H1 (cell line): ENCODE measurements around the gene CCR1. TPM values are rescaled to one million over a fixed set of nuclear protein-coding genes. Genes with fewer than 3 reads are reported as not detected.
A peak's percentile ranks its signal among the peaks of the same experiment; 100 is the strongest.

ENCODE experiments used
- CTCF ChIA-PET: fragments of 300-600 bp; sonication (Branson Sonifier 250); formaldehyde crosslinking; loops from one replicate; lab custom pipeline; 2021; ENCODE audit not compliant: partially characterized antibody; lab: Charles Lee
- POLR2A ChIA-PET: fragments of 300-600 bp; sonication (Branson Sonifier 250); formaldehyde crosslinking; loops from one replicate; lab custom pipeline; 2021; ENCODE audit warnings: inconsistent platforms; ENCODE audit not compliant: partially characterized antibody; lab: Charles Lee
- DNase-seq, 2 experiments: peaks; one replicate each; pipeline versions ENCODE4 v3.0.0 to v3.0.0-alpha.2; 2010 to 2022; ENCODE audit warnings: low spot score in 2 of 2, low read depth in 1 of 2, mixed read lengths in 1 of 2
- FAIRE-seq: peaks from 2 replicates; lab custom pipeline; 2011; peaks lifted over from hg19 to GRCh38; lab: Jason Lieb, UNC
- H2AFZ ChIP-seq: 2 replicates; pipeline ENCODE4 v1.8.1; 2012; ENCODE audit warnings: low read length, inconsistent platforms
- H2AK5ac ChIP-seq: 2 replicates; pipeline ENCODE4 v1.6.1; 2013; ENCODE audit warnings: low read depth, low read length
- H2BK120ac ChIP-seq: replicated peaks from 2 replicates; pipeline ENCODE3; 2013; ENCODE audit warnings: low read depth, low read length, inconsistent platforms
- H2BK12ac ChIP-seq: 2 replicates; pipeline ENCODE4 v1.6.1; 2013; ENCODE audit warnings: low read depth, low read length
- H2BK15ac ChIP-seq: 2 replicates; pipeline ENCODE4 v1.6.1; 2013; ENCODE audit warnings: low read length
- H2BK20ac ChIP-seq: 2 replicates; pipeline ENCODE4 v1.6.1; 2013; ENCODE audit warnings: low read length
- H2BK5ac ChIP-seq: 2 replicates; pipeline ENCODE4 v1.6.1; 2013; ENCODE audit warnings: low read depth, low read length
- H3K14ac ChIP-seq: 2 replicates; pipeline ENCODE4 v1.6.1; 2013; ENCODE audit warnings: inconsistent platforms; ENCODE audit not compliant: insufficient read length
- H3K18ac ChIP-seq: 2 replicates; pipeline ENCODE4 v1.6.1; 2013; ENCODE audit warnings: low read length; ENCODE audit errors: extremely low read depth
- H3K23ac ChIP-seq: 2 replicates; pipeline ENCODE4 v1.6.1; 2013; ENCODE audit warnings: inconsistent platforms; ENCODE audit not compliant: insufficient read length
- H3K23me2 ChIP-seq: 2 replicates; pipeline ENCODE4 v1.6.1; 2013; ENCODE audit warnings: low read depth, low read length
- H3K27ac ChIP-seq: 2 replicates; pipeline ENCODE4 v1.6.1; 2011; ENCODE audit warnings: low read depth, low read length, inconsistent platforms
- H3K27me3 ChIP-seq, 4 experiments: replicated peaks in 1 of 4; 1 replicate in 1 of 4; 2 replicates in 3 of 4; pipeline versions ENCODE4 v1.6.1 to v1.8.1; 2011 to 2013; ENCODE audit warnings: low read length in 3 of 4, mild to moderate bottlenecking in 3 of 4, inconsistent platforms in 2 of 4, mixed read lengths in 2 of 4, moderate library complexity in 1 of 4; ENCODE audit not compliant: control insufficient read depth in 3 of 4, insufficient read depth in 3 of 4; ENCODE audit errors: extremely low read depth in 1 of 4
- H3K36me3 ChIP-seq, 4 experiments: 2 replicates each; pipeline versions ENCODE4 v1.6.1 to v1.8.1; 2011 to 2013; ENCODE audit warnings: mild to moderate bottlenecking in 4 of 4, low read length in 3 of 4, moderate library complexity in 2 of 4, control low read depth in 1 of 4, inconsistent platforms in 1 of 4; ENCODE audit not compliant: insufficient read depth in 4 of 4, control insufficient read depth in 2 of 4
- H3K4ac ChIP-seq: replicated peaks from 2 replicates; pipeline ENCODE3; 2013; ENCODE audit warnings: low read length, low read depth, mixed read lengths, inconsistent platforms; ENCODE audit not compliant: insufficient read length
- H3K4me1 ChIP-seq, 4 experiments: replicated peaks in 1 of 4; 1 replicate in 1 of 4; 2 replicates in 3 of 4; pipeline versions ENCODE4 v1.6.1 to v1.8.1; 2011 to 2013; ENCODE audit warnings: low read length in 3 of 4, inconsistent platforms in 2 of 4, mixed read lengths in 1 of 4; ENCODE audit not compliant: insufficient read depth in 4 of 4, control insufficient read depth in 3 of 4
- H3K4me2 ChIP-seq, 2 experiments: 2 replicates each; pipeline versions ENCODE4 v1.6.1 to v1.8.1; 2011 to 2013; ENCODE audit warnings: low read depth in 2 of 2, low read length in 2 of 2, control low read depth in 1 of 2, inconsistent platforms in 1 of 2, mild to moderate bottlenecking in 1 of 2; ENCODE audit not compliant: insufficient read depth in 1 of 2
- H3K4me3 ChIP-seq, 4 experiments: fragments of 200-600, 300-600 bp in 1 of 4; sonication (generic), shearing (Covaris generic), sonication (Bioruptor Twin) in 1 of 4; 2 replicates each; pipeline versions ENCODE4 v1.5.1 to v1.8.1; 2011 to 2016; ENCODE audit warnings: low read length in 4 of 4, low read depth in 3 of 4, control low read depth in 2 of 4, inconsistent platforms in 2 of 4, mild to moderate bottlenecking in 2 of 4, mixed read lengths in 1 of 4, moderate library complexity in 1 of 4; ENCODE audit not compliant: insufficient read depth in 2 of 4; ENCODE audit errors: extremely low read depth in 1 of 4
- H3K56ac ChIP-seq: replicated peaks from 2 replicates; pipeline ENCODE3; 2013; ENCODE audit warnings: low read depth, mild to moderate bottlenecking, mixed read lengths, low read length, inconsistent platforms; ENCODE audit not compliant: insufficient read length
- H3K79me1 ChIP-seq: 2 replicates; pipeline ENCODE4 v1.6.1; 2013; ENCODE audit warnings: low read depth, low read length, control low read depth
- H3K79me2 ChIP-seq, 2 experiments: 2 replicates each; pipeline versions ENCODE4 v1.6.1 to v1.8.1; 2012 to 2013; ENCODE audit warnings: low read length in 2 of 2, mild to moderate bottlenecking in 2 of 2, inconsistent platforms in 1 of 2; ENCODE audit not compliant: insufficient read depth in 2 of 2, control insufficient read depth in 1 of 2
- H3K9ac ChIP-seq, 4 experiments: replicated peaks in 1 of 4; 1 replicate in 1 of 4; 2 replicates in 3 of 4; pipeline versions ENCODE4 v1.6.1 to v1.8.1; 2011 to 2013; ENCODE audit warnings: low read depth in 3 of 4, low read length in 3 of 4, control low read depth in 2 of 4, mild to moderate bottlenecking in 2 of 4, moderate library complexity in 2 of 4, inconsistent platforms in 1 of 4; ENCODE audit errors: extremely low read depth in 1 of 4
- H3K9me3 ChIP-seq, 2 experiments: 2 replicates each; pipeline versions ENCODE4 v1.6.1 to v1.8.1; 2012 to 2013; ENCODE audit warnings: mild to moderate bottlenecking in 2 of 2, moderate library complexity in 2 of 2, control low read depth in 1 of 2, inconsistent platforms in 1 of 2, low read depth in 1 of 2, low read length in 1 of 2, mixed read lengths in 1 of 2; ENCODE audit not compliant: insufficient read depth in 2 of 2
- H4K20me1 ChIP-seq, 2 experiments: replicated peaks in 1 of 2; 2 replicates each; pipeline versions ENCODE3 to v1.8.1; 2011 to 2013; ENCODE audit warnings: inconsistent platforms in 2 of 2, low read length in 2 of 2, mild to moderate bottlenecking in 1 of 2; ENCODE audit not compliant: insufficient read depth in 2 of 2, control insufficient read depth in 1 of 2
- H4K5ac ChIP-seq: 2 replicates; pipeline ENCODE4 v1.6.1; 2013; ENCODE audit warnings: low read length, low read depth, mixed read lengths, inconsistent platforms; ENCODE audit not compliant: insufficient read length
- H4K8ac ChIP-seq: 2 replicates; pipeline ENCODE4 v1.8.0; 2013; ENCODE audit warnings: mild to moderate bottlenecking, moderate library complexity, low read length, inconsistent platforms; ENCODE audit not compliant: insufficient read depth; ENCODE audit errors: extremely low read depth
- H4K91ac ChIP-seq: replicated peaks from 2 replicates; pipeline ENCODE3; 2013; ENCODE audit warnings: low read length, mixed read lengths, inconsistent platforms; ENCODE audit not compliant: insufficient read length
- BRCA1 ChIP-seq: IDR thresholded peaks from 2 replicates; pipeline ENCODE4 v1.6.1; 2012; ENCODE audit warnings: low read depth, low read length, improper control_type of control experiment
- CTCF ChIP-seq, 3 experiments: IDR thresholded peaks; 1 replicate in 2 of 3; 2 replicates in 1 of 3; pipeline versions ENCODE4 v1.5.1 to v1.6.1; 2011; ENCODE audit warnings: low read length in 3 of 3, mild to moderate bottlenecking in 3 of 3, inconsistent platforms in 2 of 3, low read depth in 1 of 3, moderate library complexity in 1 of 3; ENCODE audit not compliant: insufficient read depth in 1 of 3; ENCODE audit errors: control extremely low read depth in 1 of 3
- RAD21 ChIP-seq, 2 experiments: IDR thresholded peaks in 1 of 2; conservative IDR thresholded peaks in 1 of 2; 2 replicates each; pipeline ENCODE4 v1.6.1; 2011; ENCODE audit warnings: low read depth in 2 of 2, low read length in 2 of 2, improper control_type of control experiment in 1 of 2, inconsistent platforms in 1 of 2, mild to moderate bottlenecking in 1 of 2, moderate library complexity in 1 of 2
- RBBP5 ChIP-seq: IDR thresholded peaks from 2 replicates; pipeline ENCODE4 v1.7.1; 2012; ENCODE audit warnings: low read depth, mild to moderate bottlenecking, inconsistent platforms, low read length, moderate library complexity, borderline replicate concordance
- SAP30 ChIP-seq: fragments of 300-600 bp; sonication (generic); IDR thresholded peaks from 2 replicates; pipeline ENCODE4 v1.7.1; 2012; ENCODE audit warnings: low read length, moderate library complexity, mild to moderate bottlenecking, inconsistent platforms; ENCODE audit not compliant: insufficient read depth, insufficient replicate concordance
- SRF ChIP-seq: IDR thresholded peaks from 2 replicates; pipeline ENCODE4 v1.6.1; 2011; ENCODE audit warnings: mild to moderate bottlenecking, low read depth, low read length, moderate library complexity
- YY1 ChIP-seq: IDR thresholded peaks from 2 replicates; pipeline ENCODE4 v1.6.1; 2011; ENCODE audit warnings: low read depth, mild to moderate bottlenecking, low read length
- WGBS, 2 experiments: shearing (Covaris generic) in 1 of 2; methylation state at CpG; one replicate each; pipeline versions ENCODE4 v1.1.6 to v1.1.7; 2013 to 2015; ENCODE audit warnings: low lambda C conversion rate in 2 of 2, mixed read lengths in 2 of 2, inconsistent platforms in 1 of 2, low coverage in 1 of 2, missing lambda C conversion rate in 1 of 2; ENCODE audit not compliant: insufficient replicate concordance in 2 of 2, insufficient coverage in 1 of 2, insufficient read length in 1 of 2; ENCODE audit errors: extremely low coverage in 1 of 2, missing lambda C conversion rate in 1 of 2; 5-methylcytosine and 5-hydroxymethylcytosine counted together
- polyA plus RNA-seq, 7 experiments: library from polyadenylated mRNA; depleted of rRNA in 3 of 7; stranded (reverse) in 5 of 7; unstranded in 2 of 7; fragments of >200 nt in 5 of 7; fragments of 200-250 nt in 2 of 7; gene quantifications; 1 replicate in 5 of 7; 2 replicates in 1 of 7; 4 replicates in 1 of 7; pipeline versions ENCODE4 v1.2.1 to v1.2.3, GENCODE V29; 2011 to 2013; ENCODE audit warnings: missing spikeins in 2 of 7, mixed read lengths in 2 of 7
- total RNA-seq: library from RNA; stranded (reverse); fragmentation: NEBNext Ultra II Directional; extraction: Animal tissue kit (Norgen Biotek cat#: 25700); gene quantifications from 2 replicates; pipeline ENCODE4 v1.2.1, GENCODE V29; 2021

The CCR1 gene
- total and polyA plus RNA-seq, 2 of the 8 experiments (the other 6 are each of a cell fraction or from before 2014, with no cell fraction given): not detected

DNA sequence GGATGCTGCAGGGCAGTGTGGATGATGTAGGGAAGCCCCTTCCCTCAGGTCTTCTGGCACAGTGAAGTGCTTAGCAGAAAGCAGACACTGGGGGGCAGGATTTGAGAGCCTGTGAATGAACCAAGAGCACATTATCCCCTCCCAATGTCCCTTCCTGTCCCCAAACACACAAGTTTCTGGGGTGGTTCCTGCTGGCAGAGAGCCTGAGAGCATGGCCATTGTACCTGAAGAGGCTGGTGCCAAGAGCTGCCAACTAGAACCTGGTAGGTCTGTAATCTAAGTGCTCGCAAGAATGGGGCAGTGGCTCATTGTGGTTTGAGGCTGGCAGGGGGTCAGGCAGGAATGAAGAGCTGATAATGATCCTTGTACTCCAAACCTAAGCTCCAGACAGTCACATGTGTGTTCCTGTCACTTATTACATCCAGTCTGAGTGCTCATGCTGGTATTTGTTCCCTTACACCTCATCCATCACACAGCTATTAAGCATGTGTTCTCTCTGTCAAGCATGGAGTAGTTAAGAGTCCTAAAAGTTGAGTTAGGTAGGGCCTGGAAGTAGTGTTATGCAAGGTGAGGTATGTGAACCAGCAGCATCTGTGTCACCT lies 6.7 kb upstream of the CCR1 start:
- no peaks in the 10 kb centered on the region for H3K23me2 ChIP-seq
- no peak overlapping the region for H3K4ac ChIP-seq
- no peak for FAIRE-seq
- no peak overlapping the region for H3K56ac ChIP-seq
- 100% methylated on average over 1 of the region's 1 CpG; no CpG with 5 or more reads in 1 of the 2 experiments for WGBS, 2 experiments
- no peak overlapping the region for H2AK5ac ChIP-seq
- H4K91ac ChIP-seq: no peak overlapping the region
- H3K4me3 ChIP-seq: no peak overlapping the region
- no peak overlapping the region for H2BK15ac ChIP-seq
- H3K9ac ChIP-seq: no peak overlapping the region
- no peak overlapping the region for H2BK5ac ChIP-seq
- H3K36me3 ChIP-seq: no peaks in the 10 kb centered on the region
- no peak overlapping the region for H3K27ac ChIP-seq
- no peak overlapping the region for H4K8ac ChIP-seq
- no peak overlapping the region for H3K18ac ChIP-seq
- H3K23ac ChIP-seq: no peak overlapping the region
- H2BK120ac ChIP-seq: no peak overlapping the region
- CTCF ChIA-PET: interaction anchor here (0.7 to 7.1 kb wide), 35 partner anchors 11 to 283 kb away, joined by 3 to 164 read pairs (median 4); partner anchors contain the start of genes CCR5 and RTP3
- H2BK20ac ChIP-seq: no peak overlapping the region
- H2BK12ac ChIP-seq: no peak overlapping the region
- 0 out of 2 replicates have a peak, but pooled peaks have one; percentile 42 for TF ChIP-seq YY1
- no peak for TF ChIP-seq SAP30
- TF ChIP-seq SRF: no peak
- no peak for TF ChIP-seq BRCA1
- TF ChIP-seq RBBP5: no peak
- TF ChIP-seq RAD21 (IDR thresholded peaks at IDR 0.05 in 1 of 2, conservative IDR thresholded peaks at IDR 0.05 in 1 of 2; ENCODE audit: low read depth in 2 of 2, low read length in 2 of 2): peak; percentile 75 to 78
- peak; percentile 49 to 74 (median 61) for TF ChIP-seq CTCF (IDR thresholded peaks at IDR 0.05; ENCODE audit: control extremely low read depth in 1 of 3, insufficient read depth in 1 of 3, low read depth in 1 of 3, low read length in 3 of 3)
- no peaks in the 10 kb centered on the region for H3K9me3 ChIP-seq
- H3K79me1 ChIP-seq: no peaks in the 10 kb centered on the region
- DNase-seq: peak in 1 of 2 experiments; percentile 58
- H4K20me1 ChIP-seq: no peaks in the 10 kb centered on the region
- no peaks in the 10 kb centered on the region for H3K27me3 ChIP-seq
- H2AFZ ChIP-seq: peak overlapping the region; percentile 78
- H4K5ac ChIP-seq: no peak overlapping the region
- POLR2A ChIA-PET: no interaction called here
- no peaks in the 10 kb centered on the region for H3K79me2 ChIP-seq
- no peak overlapping the region for H3K4me2 ChIP-seq
- 0 out of 7 replicates have a peak, but pooled peaks cover 0 to 4% (median 0%) of the 10 kb centered on the region in 4 experiments for H3K4me1 ChIP-seq
- H3K14ac ChIP-seq: no peak overlapping the region
